GM12865 (cell line): ENCODE data around the gene CYP3A4.
"Not testable (repeated sequence)": the region's sequence is repeated elsewhere in the genome, so short reads cannot be mapped to it uniquely, and the experiment has no call there.

Experiments used
- DNase-seq: peaks from one replicate; pipeline ENCODE4 v3.0.0; 2010; ENCODE audit warnings: low read depth
- H3K4me3 ChIP-seq: 2 replicates; pipeline ENCODE4 v1.5.1; 2011; ENCODE audit warnings: mild to moderate bottlenecking, low read depth, low read length, control low read depth
- TF ChIP-seq, protein P1 (sequence below): IDR thresholded peaks from 2 replicates; pipeline ENCODE4 v1.5.1; 2011; ENCODE audit warnings: low read length, control low read depth, low read depth, inconsistent platforms; ENCODE audit not compliant: insufficient read depth; ENCODE audit errors: missing control alignments

The CYP3A4 gene

DNA sequence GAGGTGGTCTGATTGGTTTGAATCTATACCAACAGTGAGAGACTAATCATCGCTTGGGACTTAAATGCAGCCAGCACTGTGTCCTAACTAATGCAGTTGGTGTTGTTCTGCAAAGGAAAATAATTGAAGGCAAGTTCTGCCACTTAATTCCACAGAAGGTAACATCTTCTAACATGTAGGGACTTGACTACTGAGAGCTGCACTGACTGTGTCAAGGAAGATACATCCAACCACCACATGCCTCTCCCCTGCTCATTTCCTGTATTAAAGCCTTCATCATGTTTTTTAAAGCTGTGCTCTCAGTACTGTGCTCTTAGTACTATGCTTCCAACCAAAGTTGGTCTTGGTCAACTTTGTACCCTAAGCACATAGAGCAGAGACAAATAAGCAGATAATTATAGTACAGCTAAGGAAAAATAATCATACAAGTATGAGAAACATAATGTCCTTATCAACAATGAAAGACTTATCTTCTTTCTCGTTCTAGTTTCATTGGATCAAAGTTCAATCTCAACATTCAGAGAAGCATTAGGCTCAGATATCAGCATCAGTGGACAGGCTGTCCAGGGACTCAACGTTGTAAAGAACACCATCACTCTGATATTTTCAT, 2.8 kb upstream of the CYP3A4 start:
- no peak overlapping the region for H3K4me3 ChIP-seq
- TF ChIP-seq, protein P1, sequence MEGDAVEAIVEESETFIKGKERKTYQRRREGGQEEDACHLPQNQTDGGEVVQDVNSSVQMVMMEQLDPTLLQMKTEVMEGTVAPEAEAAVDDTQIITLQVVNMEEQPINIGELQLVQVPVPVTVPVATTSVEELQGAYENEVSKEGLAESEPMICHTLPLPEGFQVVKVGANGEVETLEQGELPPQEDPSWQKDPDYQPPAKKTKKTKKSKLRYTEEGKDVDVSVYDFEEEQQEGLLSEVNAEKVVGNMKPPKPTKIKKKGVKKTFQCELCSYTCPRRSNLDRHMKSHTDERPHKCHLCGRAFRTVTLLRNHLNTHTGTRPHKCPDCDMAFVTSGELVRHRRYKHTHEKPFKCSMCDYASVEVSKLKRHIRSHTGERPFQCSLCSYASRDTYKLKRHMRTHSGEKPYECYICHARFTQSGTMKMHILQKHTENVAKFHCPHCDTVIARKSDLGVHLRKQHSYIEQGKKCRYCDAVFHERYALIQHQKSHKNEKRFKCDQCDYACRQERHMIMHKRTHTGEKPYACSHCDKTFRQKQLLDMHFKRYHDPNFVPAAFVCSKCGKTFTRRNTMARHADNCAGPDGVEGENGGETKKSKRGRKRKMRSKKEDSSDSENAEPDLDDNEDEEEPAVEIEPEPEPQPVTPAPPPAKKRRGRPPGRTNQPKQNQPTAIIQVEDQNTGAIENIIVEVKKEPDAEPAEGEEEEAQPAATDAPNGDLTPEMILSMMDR = no peak
- DNase-seq = no peak

DNA sequence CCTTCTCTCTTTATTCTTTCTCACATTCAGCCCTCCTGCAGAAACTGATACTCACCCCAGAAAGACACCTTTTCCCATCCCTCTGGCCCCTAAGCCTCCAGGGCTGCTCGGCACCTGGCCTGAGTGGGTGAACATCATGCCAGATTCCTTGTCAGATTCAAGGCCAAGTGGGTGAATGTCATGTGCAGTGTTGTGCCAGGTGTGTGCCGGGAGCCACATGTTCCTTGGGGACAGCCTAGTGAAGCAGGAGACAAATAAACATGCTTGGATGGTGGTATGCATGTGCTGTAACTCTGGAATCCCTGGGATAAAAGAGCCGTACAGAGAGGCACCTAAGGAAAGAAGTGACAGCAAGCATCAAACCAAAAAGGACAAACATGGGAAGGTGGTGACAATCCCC, 1.7 kb upstream of the CYP3A4 start:
- not testable (repeated sequence) for DNase-seq, H3K4me3 ChIP-seq

GRCh38 chr7:99782012-99782953, 1.7 kb downstream of the CYP3A4 start:
- DNase-seq = no peak
- TF ChIP-seq, protein P1 = no peak
- no peak overlapping the region for H3K4me3 ChIP-seq

DNA sequence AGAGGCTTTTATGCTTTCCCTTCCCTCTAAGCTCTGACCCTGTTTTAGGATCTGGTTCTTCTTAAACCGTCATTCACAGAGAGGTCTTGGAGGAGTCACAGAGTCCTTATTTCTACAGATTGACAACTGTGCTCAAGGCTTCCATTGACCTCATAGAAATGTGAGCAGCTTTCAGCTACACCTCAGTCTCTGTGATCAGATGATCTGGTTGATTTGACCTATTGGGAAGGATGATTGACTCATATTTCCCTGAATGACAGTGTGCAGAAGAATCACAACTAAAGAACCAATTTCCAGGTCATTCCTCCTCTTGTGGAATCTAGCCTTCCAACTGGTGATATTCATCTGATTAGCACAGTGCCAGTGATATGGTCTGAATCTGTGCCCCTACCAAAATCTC, 3.4 kb downstream of the CYP3A4 start:
- H3K4me3 ChIP-seq = no peak overlapping the region
- TF ChIP-seq, protein P1 = no peak
- no peak for DNase-seq

GRCh38 chr7:99779949-99780348, 4.0 kb downstream of the CYP3A4 start:
- DNase-seq = no peak
- no peak overlapping the region for H3K4me3 ChIP-seq
- TF ChIP-seq, protein P1 = no peak

DNA sequence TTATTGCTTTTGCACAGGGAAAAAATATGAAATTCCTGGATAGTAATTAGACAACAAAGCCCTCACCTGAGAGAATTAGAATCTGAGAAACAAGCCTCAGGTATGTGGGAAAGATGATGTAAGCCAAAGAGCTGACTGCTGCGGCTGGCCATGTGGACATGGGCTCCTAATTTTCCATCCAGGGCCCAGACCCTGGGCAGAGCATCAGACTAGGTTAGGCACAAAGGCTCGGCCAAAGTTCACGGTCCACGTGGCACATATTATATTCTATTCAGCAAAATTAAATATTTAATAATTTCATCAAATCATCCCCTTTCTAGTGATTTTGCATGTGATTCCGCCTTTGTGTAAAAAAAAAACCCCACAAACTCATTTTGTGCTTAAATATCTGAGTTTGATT, 5.1 kb downstream of the CYP3A4 start:
- TF ChIP-seq, protein P1 = no peak
- no peak overlapping the region for H3K4me3 ChIP-seq
- no peak for DNase-seq

DNA sequence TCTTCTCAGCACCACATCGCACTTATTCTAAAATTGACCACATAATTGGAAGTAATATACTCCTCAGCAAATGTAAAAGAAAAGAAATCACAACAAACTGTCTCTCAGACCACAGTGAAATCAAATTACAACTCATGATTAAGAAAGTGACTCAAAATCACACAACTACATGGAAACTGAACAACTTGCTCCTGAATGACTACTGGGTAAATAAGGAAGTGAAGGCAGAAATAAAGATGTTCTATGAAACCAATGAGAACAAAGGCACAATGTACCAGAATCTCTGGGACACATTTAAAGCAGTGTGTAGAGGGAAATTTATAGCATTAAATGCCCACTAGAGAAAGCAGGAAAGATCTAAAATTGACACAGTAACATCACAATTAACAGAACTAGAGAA, 10.6 kb downstream of the CYP3A4 start:
- not testable (repeated sequence) for H3K4me3 ChIP-seq

DNA sequence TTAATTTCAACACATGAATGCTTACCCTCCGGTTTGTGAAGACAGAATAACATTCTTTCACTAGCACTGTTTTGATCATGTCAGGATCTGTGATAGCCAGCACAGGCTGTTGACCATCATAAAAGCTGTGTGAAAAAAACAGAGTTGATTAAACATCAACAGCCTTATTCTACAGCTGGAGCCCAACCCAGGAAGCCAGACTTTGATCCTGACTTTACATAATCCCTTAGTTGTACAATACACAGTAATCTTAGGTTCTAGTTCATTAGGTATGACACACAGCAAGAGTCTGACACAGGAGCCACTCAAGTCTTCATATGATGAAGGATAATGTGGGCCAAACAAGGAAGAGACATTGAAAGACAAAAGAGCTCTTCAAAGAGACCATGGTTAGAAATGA, 11.4 kb downstream of the CYP3A4 start:
- TF ChIP-seq, protein P1 = no peak
- no peak overlapping the region for H3K4me3 ChIP-seq
- no peak for DNase-seq

More for the DNA sequence above, 10.6 kb downstream of the CYP3A4 start:
- not testable (repeated sequence) for DNase-seq

- H3K4me3 ChIP-seq, DNase-seq: not testable (repeated sequence)
These were observed 14.5 kb downstream of the CYP3A4 start for GRCh38 chr7:99769494-99769893.
